Stimulated activated CD8-positive, alpha-beta memory T cell treated with anti-CD3 and anti-CD28 coated beads, Interleukin-4, amount 100 ng/mL, for 48 hours (primary cell): ENCODE results near the gene SREBF2.

Experiments
- DNase-seq: peaks from one replicate; pipeline ENCODE4 v3.0.0-alpha.2; 2020

Gene SREBF2

GRCh38 chr22:41880653-41881052 is 47.7 kb downstream of the SREBF2 start:
- DNase-seq: no peak

- DNase-seq: no peak
These were observed 50.5 kb downstream of the SREBF2 start for GRCh38 chr22:41883400-41883799.

GRCh38 chr22:41885116-41885515 is 52.2 kb downstream of the SREBF2 start:
- DNase-seq: no peak

- no peak for DNase-seq
These were observed 52.6 kb downstream of the SREBF2 start for GRCh38 chr22:41885516-41885915.

GRCh38 chr22:41888627-41889200 is 55.8 kb downstream of the SREBF2 start:
- no peak for DNase-seq

GRCh38 chr22:41891407-41891806 is 58.5 kb downstream of the SREBF2 start:
- no peak for DNase-seq

- no peak for DNase-seq
These were observed 59.8 kb downstream of the SREBF2 start for GRCh38 chr22:41892721-41893120.

GRCh38 chr22:41893591-41894375 is 60.9 kb downstream of the SREBF2 start:
- no peak for DNase-seq

- no peak for DNase-seq
These were observed 65.7 kb downstream of the SREBF2 start for GRCh38 chr22:41898645-41899044.

GRCh38 chr22:41899110-41899509 is 66.2 kb downstream of the SREBF2 start:
- no peak for DNase-seq

GRCh38 chr22:41899992-41900651 is 67.2 kb downstream of the SREBF2 start:
- no peak for DNase-seq

- no peak for DNase-seq
These were observed 67.9 kb downstream of the SREBF2 start for GRCh38 chr22:41900652-41901312.

- no peak for DNase-seq
These were observed 69.1 kb downstream of the SREBF2 start for GRCh38 chr22:41902016-41902415.

GRCh38 chr22:41902932-41903421 is 70.1 kb downstream of the SREBF2 start:
- no peak for DNase-seq

GRCh38 chr22:41904450-41905410 is 71.8 kb downstream of the SREBF2 start:
- DNase-seq: no peak

GRCh38 chr22:41905411-41906202 is 72.7 kb downstream of the SREBF2 start:
- DNase-seq: no peak

GRCh38 chr22:41906822-41907221 is 73.9 kb downstream of the SREBF2 start:
- no peak for DNase-seq

- DNase-seq: no peak
These were observed 74.8 kb downstream of the SREBF2 start for GRCh38 chr22:41907436-41908401.

GRCh38 chr22:41908411-41909309 is 75.8 kb downstream of the SREBF2 start:
- no peak for DNase-seq
